GM18508 (cell line): ENCODE results near the gene ADPRHL1.

Source experiments
- ATAC-seq: cut with Tn5 transposase; IDR thresholded peaks from one replicate; pipeline ENCODE4 v1.9.1; 2021; ENCODE audit warnings: moderate number of reproducible peaks; ENCODE audit not compliant: insufficient read depth, unreplicated experiment

Gene ADPRHL1

DNA sequence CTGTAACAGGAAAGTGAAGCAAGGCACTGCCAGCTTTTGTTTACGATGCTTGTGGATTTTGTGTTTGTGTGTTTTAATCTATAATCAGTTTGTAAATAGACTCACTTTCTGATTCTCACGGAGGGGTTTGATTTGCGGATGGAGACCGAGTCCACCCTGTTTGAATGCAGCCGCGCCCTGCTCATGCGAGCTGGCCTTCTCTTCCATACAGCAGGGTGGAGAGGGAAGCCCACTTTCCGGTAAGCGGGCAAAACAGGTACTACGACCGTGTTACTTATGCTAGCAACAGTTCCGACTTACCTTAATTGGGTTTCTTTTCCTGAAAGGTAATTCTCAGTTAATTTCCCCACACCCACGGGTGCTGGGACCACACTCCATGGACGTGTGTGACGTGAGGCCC, 33.1 kb downstream of the ADPRHL1 start:
- no peak for ATAC-seq

GRCh38 chr13:113419531-113420193, 33.6 kb downstream of the ADPRHL1 start:
- no peak for ATAC-seq

DNA sequence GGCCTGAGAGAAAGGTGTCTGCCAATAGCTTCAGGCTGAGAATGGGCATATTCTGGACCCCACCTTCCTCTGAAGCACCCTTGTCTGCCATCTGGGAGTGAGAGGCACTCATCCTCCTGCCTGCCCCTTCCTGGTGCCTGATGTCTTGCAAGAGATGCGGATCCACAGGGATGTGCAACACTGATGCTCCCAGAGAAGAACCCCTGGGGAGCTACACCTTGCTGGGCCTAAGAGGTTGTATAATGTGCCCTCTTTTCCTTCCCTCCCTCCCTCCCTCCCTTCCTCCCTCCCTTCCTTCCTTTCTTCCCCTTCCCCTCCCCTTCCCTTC, 34.6 kb downstream of the ADPRHL1 start:
- no peak for ATAC-seq

DNA sequence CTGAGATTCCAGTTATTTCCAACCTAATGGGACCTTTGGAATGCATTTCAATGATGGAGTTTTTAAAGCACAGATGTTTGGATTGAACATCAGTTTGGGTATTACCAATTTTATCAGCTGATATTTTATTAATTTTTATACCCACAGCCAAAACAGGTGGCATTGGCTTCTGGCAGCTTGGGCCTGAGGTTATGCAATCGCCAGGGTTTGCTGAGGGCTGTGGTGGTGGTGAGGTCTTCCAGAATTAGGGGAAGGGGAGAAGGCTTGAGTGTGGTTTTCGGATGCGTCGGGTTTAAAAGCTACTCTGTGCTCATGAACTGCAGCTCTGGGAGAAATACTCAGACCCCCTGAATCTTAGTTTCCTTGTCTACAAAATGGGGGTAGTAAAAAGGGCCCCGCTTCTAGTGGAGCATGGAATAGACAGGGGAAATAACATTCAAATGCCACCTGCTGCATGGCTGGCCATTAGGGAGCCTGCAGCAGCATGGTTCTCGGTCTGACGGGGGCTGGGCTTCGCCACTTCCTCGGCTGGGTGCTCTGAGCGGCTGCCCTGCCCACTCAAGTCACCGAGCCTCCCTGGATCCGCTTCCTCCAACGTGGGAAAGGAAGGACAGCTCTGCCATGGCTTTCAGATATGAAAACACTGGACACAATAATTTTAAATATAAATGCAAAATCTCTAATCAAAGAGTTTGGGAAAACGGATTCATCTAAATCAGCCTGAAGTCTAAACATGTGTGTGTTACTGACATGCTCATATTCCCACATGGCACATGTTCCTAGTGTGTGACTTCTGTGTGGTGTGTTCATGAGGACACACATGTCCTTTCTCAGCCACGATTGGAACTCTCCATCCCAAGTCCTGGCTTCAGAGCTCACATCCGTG, 35.2 kb downstream of the ADPRHL1 start:
- no peak for ATAC-seq

DNA sequence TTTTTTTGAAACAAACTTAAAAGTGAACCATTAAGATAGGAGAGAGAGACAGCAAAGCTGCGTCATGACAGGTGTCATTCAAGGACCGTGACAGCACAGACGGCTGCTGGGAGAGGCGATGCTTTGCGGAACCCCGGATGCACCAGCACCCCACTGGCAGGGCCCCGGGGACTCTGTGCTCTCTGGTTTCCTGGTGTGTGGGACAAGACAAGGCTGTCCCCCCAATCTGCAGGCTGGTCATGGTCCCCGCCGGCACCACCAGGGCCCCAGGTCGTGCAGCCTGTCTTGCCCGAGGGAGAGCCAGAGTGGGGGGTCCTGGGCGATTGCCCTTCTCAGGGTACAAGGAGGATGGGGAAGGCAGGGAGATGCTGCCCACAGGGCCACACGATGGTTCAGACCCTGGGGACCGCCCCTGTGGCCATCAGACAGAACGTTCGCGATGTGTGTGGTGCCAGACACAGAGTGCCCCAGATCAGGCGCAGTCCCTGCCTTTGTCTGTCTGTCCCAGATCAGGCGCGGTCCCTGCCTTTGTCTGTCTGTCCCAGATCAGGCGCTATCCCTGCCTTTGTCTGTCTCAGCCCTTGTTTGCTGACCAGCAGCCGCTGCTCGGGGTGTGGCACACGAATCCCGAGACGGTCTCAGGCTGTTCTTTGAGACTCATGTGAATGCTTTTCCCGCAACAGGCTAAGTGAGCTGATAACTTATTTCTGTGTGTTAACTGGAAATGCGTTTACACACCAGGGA, 36.1 kb downstream of the ADPRHL1 start:
- ATAC-seq = no peak

DNA sequence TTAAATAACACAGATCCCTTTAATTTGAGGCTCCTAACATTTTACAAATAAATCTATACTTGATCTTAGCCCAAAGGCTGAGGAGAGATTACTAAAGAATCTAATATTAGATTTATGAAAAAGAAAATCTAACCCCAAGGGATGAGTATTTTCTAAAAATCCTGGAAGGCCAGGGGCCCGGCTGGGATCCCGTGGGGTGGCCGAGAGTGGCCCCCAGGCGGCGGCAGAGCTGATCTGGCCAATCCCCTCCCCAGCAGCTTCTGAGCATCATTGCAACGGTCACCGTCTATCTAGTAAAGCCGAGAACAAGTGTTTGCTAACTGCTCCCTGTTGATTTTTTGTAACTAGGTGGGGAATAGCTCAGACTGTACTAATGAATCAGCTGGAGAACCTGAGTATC, 37.5 kb downstream of the ADPRHL1 start:
- no peak for ATAC-seq

DNA sequence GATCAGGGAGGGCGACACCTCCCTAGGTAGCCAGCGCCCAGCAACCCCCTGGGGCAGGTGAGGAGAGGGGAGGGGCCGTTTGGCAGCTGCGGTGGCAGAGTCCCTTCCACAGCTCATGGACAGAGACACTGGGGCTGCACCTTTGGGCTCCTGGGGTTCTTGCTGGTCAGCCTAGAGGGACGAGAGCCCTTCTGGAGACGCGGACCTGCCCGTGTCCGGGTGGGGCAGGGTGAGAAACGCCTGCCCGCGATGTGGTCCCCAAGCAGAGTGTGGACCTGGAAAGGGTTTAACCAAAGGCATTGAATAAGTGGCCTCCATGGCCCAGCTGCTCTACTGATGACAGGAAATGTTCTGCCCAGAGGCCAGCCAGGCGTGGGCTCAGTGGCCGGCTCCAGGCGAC, 38.3 kb downstream of the ADPRHL1 start:
- no peak for ATAC-seq

DNA sequence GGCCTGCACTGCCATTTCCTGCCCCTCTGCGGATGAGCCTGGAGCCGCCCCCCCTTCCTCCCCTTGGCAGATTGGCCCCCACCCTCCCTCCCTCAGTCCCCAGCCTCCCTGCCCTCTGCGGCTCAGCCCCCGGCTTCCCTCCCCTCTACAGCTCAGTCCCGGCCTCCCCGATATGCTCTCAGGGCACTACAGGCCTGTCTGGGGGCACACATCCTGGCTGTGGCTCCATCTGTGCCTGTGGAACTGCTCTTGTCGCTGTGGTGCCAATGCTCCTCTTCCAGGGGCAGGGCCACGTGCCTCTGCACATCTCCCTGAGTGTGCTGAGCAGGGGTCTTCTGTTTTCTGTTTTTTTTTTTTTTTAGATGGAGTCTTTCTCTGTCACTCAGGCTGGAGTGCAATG, 39.0 kb downstream of the ADPRHL1 start:
- no peak for ATAC-seq

DNA sequence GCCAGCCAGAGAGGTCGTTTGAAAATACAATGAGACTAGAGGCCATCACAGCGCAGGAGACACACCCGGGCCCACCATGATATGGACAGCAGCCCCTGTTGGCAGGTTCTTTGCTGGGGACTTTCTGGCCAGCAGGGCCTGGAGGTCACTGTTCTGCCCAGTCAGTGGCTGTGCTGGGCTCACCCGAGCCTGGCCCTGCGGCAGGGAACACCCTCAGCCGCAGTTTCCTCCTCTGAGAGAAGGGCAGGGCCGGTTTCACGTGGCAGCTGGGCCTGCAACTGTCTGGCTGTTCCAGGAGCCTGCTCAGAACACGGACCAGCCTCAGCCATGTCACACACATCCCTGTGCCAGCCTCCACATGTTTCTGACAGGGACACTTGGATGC, 39.4 kb downstream of the ADPRHL1 start:
- ATAC-seq = no peak

DNA sequence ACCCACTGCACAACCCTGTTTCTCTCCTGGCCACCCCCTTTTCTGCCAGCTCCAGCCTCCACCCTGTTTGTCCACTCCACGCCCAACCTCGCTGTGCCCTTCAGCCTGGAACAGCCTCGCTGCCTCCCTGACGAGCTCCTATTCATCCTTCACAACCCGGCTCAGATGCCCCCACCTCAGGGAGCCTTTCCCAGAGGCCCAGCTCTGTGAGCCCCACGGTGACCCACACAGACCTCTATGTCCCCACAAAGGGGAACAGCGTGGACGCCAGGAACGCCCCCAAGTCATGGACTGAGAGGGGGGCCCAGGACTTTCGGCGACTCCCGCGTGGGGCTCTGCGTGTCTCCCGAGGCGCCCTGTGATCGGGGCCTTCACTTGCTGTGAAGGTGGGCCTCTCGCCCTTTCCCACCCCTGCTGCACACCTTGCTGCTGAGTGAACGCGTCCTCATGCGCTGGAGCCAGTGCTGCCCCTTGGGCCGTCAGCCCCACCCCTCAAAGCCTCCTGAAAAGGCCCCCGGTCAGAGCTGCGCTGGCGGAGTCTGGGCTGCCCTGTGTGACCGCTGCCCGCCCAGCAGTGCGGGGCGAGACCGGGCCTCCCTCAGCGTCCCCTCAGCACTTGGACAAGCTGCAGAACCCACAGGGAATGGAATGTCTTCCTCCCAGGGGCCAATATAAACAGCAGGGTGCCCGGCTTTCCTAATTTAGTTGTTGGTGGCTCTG, 40.0 kb downstream of the ADPRHL1 start:
- ATAC-seq = no peak

DNA sequence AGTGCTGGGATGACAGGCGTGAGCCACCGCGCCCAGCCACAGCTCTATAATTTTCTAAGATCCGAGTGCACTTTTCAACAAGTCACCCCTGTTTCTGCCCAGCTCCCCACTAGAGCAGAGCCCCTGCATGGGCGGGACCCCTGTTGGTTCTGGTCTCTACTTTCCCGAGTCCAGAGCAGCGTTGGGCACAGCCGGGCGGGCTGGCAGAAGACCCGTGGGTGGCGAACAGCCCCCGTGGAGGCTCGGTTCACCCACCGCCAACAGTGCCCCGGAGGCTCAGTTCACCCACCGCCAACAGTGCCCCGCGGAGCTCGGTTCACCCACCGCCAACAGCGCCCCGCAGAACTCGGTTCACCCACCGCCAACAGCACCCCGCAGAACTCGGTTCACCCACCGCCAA, 40.8 kb downstream of the ADPRHL1 start:
- no peak for ATAC-seq

- ATAC-seq = no peak
Observed at GRCh38 chr13:113411216-113412023, 41.9 kb downstream of the ADPRHL1 start.

DNA sequence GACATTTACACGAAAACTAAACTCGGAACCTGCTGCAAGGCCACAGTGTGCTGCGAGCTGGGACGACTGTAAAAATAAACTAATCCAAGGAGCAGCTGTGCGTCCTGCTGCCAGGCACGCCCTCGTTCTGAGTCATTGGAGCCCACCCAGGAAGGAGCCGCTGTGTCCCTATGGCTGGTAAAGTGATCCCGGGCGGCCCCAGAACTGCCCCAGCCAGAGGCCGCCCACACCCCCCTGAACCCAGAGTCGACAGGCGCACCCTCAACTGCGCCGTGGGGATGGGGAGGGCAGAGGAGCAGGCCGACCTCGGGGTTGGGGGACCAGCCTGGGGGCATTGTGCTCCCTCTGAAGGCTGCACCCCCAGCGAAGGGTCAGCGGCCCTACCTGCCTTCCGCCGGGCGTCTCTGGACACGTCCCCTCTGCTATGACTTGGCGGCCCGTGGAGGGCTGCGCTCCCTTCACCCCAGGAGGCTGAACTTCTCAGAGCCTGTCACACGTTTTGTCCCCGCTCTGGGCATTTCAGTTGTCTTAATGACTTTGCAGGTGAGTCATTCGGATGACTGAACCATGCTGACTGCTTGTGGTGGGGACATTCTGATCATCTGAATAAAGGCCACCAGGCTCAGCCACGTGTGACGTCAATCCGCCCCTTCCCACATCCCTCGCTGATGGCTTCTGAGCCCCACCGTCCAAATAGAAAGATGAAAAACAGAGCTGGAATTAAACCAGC, 42.7 kb downstream of the ADPRHL1 start:
- ATAC-seq = no peak

DNA sequence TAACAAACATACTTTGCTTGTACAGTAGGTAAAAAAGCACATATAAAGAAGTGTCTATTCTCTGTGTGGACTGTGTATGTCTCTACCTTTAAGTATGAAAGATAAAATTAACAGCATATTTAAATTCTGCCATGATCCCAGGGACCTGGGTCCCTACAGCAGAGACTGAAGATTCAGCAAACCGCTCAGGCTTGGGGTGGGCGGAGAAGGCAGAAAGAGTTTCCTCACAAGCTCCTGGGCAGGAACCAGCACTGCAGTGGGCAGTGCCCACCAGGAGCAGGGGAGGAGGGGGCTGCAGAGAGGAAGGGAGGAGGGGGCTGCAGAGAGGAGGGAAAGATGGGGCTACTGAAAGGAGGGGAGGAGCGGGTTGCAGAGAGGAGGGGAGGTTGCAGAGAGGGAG, 44.7 kb downstream of the ADPRHL1 start:
- no peak for ATAC-seq

GRCh38 chr13:113407531-113408393, 45.5 kb downstream of the ADPRHL1 start:
- ATAC-seq = no peak

DNA sequence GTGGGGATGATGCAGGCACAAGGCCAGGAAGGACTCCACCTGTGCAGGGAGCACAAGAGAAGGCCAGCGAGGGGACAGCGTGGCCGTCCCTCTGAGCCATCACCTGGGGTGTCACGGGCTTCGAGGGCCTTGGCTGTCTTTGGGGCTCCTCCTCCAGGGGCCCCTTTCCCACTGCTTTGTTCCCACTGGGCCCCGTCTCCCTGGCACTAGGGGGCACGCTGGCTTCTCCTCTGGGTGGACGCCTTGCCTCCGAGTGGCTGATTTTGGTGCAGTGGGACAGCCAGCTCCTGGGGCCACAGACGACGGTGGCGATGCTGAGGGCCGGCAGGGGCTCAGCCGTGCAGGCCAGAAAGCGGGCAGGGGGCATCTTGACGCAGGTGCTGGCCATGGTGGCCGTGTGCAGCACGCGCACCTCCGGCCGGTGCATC, 46.2 kb downstream of the ADPRHL1 start:
- ATAC-seq = no peak

DNA sequence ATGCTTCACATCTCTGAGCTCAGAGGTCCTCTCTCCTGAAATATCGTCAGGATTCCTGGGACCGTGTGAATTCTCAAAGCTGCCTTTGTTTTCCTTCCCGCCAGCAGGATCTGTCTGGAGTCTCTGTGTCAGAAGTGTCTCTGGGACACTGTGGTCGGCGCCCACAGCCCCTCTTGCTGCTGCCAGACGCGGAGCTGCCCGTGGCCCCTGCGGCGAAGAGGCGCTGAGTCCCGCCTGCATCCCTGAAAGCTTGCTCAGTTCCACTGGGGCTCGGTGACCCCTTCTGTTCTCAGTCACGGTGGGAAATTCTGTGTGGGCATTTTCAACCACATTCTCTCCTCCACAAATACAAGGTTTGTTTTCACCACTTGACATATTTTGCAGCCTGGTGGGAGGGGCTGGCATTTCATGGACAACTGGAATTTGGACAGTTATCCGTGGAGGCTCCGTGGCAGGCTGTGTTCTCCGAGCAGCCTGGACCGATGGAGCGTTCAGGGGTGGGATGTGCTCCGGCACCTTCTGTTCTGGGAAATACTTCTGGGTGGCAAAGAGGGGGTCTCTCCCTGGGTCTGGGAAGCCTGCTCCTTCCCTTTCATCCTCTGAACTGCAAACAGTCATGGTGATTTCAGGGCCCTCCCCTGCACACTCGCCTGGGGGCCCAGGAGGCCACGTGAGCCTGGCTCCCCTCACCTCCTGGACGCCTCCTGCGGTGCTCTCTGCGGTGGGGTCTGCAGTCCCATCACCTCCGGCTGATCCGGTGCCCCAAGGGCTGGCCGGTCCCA, 46.8 kb downstream of the ADPRHL1 start:
- no peak for ATAC-seq
